ENCODE results near the gene C5.

DNA sequence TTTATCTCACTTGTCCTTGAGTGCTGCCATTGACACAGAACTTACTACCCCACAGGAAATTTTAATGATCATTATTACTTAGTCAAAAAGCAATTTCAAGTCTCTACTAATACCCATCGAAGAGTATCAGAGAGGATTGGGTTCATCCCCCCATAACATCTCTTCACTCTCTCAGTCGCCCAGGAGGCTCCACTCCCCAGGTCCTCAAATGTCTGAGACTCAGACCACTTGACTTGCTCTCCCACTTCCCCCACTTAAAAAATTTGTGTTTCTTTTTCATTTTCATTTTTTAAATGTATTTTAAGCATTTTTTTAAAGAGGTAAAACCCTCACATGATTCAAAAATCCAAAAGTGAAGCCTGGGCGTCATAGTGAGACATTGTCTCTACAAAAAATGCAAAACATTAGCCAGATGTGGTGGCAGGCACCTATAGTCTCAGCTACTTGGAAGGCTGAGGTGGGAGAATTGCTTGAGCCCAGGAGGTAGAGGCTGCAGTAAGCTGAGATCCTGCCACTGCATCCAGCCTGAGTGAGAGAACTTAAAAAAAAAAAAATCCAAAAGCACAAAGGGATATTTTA is 66.7 kb downstream of the C5 start:
- TF ChIP-seq, protein P1, sequence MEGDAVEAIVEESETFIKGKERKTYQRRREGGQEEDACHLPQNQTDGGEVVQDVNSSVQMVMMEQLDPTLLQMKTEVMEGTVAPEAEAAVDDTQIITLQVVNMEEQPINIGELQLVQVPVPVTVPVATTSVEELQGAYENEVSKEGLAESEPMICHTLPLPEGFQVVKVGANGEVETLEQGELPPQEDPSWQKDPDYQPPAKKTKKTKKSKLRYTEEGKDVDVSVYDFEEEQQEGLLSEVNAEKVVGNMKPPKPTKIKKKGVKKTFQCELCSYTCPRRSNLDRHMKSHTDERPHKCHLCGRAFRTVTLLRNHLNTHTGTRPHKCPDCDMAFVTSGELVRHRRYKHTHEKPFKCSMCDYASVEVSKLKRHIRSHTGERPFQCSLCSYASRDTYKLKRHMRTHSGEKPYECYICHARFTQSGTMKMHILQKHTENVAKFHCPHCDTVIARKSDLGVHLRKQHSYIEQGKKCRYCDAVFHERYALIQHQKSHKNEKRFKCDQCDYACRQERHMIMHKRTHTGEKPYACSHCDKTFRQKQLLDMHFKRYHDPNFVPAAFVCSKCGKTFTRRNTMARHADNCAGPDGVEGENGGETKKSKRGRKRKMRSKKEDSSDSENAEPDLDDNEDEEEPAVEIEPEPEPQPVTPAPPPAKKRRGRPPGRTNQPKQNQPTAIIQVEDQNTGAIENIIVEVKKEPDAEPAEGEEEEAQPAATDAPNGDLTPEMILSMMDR (IDR thresholded peaks at IDR 0.05) = no peak
- no peak for TF ChIP-seq POLR2A (IDR thresholded peaks at IDR 0.05)

Data from Peyer's patch (tissue), 4 donors.